Activated CD4-positive, alpha-beta T cell treated with anti-CD3 and anti-CD28 coated beads, Interleukin-2, amount 50 U/mL, for 48 hours (primary cell): ENCODE results near the gene SIGLEC8.
"Not testable (repeated sequence)": the region's sequence is repeated elsewhere in the genome, so short reads cannot be mapped to it uniquely, and the experiment has no call there.

Experiments used
- DNase-seq, 2 experiments: peaks; one replicate each; pipeline ENCODE4 v3.0.0-alpha.2; 2020

Gene SIGLEC8

GRCh38 chr19:51441410-51442390, 16.6 kb downstream of the SIGLEC8 start:
- peak; percentile 87 to 91 for DNase-seq

- DNase-seq: peak; percentile 73 to 79
These were observed 17.3 kb downstream of the SIGLEC8 start for GRCh38 chr19:51440846-51441409.

- DNase-seq: no peak
These were observed 18.2 kb downstream of the SIGLEC8 start for GRCh38 chr19:51440052-51440451.

- peak in 1 of 2 experiments; percentile 51 for DNase-seq
These were observed 19.2 kb downstream of the SIGLEC8 start for GRCh38 chr19:51439021-51439465.

GRCh38 chr19:51434456-51434855, 23.8 kb downstream of the SIGLEC8 start:
- DNase-seq: no peak

GRCh38 chr19:51433043-51433442, 25.2 kb downstream of the SIGLEC8 start:
- DNase-seq: no peak

- DNase-seq: no peak
These were observed 27.1 kb downstream of the SIGLEC8 start for GRCh38 chr19:51431124-51431523.

- no peak for DNase-seq
These were observed 28.0 kb downstream of the SIGLEC8 start for GRCh38 chr19:51430221-51430620.

GRCh38 chr19:51427201-51427600, 31.1 kb downstream of the SIGLEC8 start:
- DNase-seq: no peak

- peak; percentile 95 to 96 for DNase-seq
These were observed 36.2 kb downstream of the SIGLEC8 start for GRCh38 chr19:51422053-51422448.

GRCh38 chr19:51421229-51422052, 36.8 kb downstream of the SIGLEC8 start:
- peak in 1 of 2 experiments; percentile 37 for DNase-seq

- not testable (repeated sequence) for DNase-seq
These were observed 37.7 kb downstream of the SIGLEC8 start for GRCh38 chr19:51420511-51420910.

- no peak for DNase-seq
These were observed 39.5 kb downstream of the SIGLEC8 start for GRCh38 chr19:51418707-51419106.

GRCh38 chr19:51417810-51418157, 40.5 kb downstream of the SIGLEC8 start:
- DNase-seq: no peak

- peak; percentile 56 to 73 for DNase-seq
These were observed 41.0 kb downstream of the SIGLEC8 start, which contains the start of gene SIGLEC10 for GRCh38 chr19:51417107-51417809. Gene SIGLEC10 (minus strand): TSS chr19:51417642. CDS start chr19:51417581, 61 bp downstream.

- DNase-seq: not testable (repeated sequence)
These were observed 41.8 kb downstream of the SIGLEC8 start for GRCh38 chr19:51416422-51416821.

- no peak for DNase-seq
These were observed 43.1 kb downstream of the SIGLEC8 start for GRCh38 chr19:51415187-51415586.

- no peak for DNase-seq
These were observed 47.1 kb downstream of the SIGLEC8 start for GRCh38 chr19:51410950-51411748.

GRCh38 chr19:51407511-51408131, 50.6 kb downstream of the SIGLEC8 start:
- DNase-seq: peak; percentile 21 to 47

GRCh38 chr19:51402117-51402516, 56.1 kb downstream of the SIGLEC8 start:
- no peak for DNase-seq
